ENCODE measurements around the gene SORL1. TPM values are rescaled to one million over a fixed set of nuclear protein-coding genes. Genes with fewer than 3 reads are reported as not detected.

The SORL1 gene
- total and polyA plus RNA-seq, 2 of the 8 experiments (the other 6 are each of a cell fraction or from before 2014, with no cell fraction given) = 38.1 to 65.5 TPM

- TF ChIP-seq CHD7 (IDR thresholded peaks at IDR 0.05; ENCODE audit: insufficient replicate concordance, low read length) = no peak
- TF ChIP-seq FOSL1 (IDR thresholded peaks at IDR 0.05; ENCODE audit: insufficient read depth, low read depth, low read length) = no peak
- TF ChIP-seq USF2 (IDR thresholded peaks at IDR 0.05; ENCODE audit: low read length) = no peak
- no peak for TF ChIP-seq CREB1 (IDR thresholded peaks at IDR 0.05)
- TF ChIP-seq SUZ12 (IDR thresholded peaks at IDR 0.05; ENCODE audit: low read length) = no peak
- TF ChIP-seq EP300 (IDR thresholded peaks at IDR 0.05; ENCODE audit: borderline replicate concordance in 1 of 2, low read depth in 2 of 2, low read length in 2 of 2) = no peak
- TF ChIP-seq NANOG (IDR thresholded peaks at IDR 0.05; ENCODE audit: insufficient read depth, low read depth, low read length, poor library complexity, severe bottlenecking) = no peak
Observed at GRCh38 chr11:121592708-121593107, 140.6 kb downstream of the SORL1 start (continued).

Measured in H1 (cell line).